Osteoblast (primary cell): ENCODE results near the gene POLL. TPM values are rescaled to one million over a fixed set of nuclear protein-coding genes. Genes with fewer than 3 reads are reported as not detected.
"Not testable (repeated sequence)": the region's sequence is repeated elsewhere in the genome, so short reads cannot be mapped to it uniquely, and the experiment has no call there.

ENCODE experiments used
- DNase-seq: peaks from one replicate; pipeline ENCODE4 v3.0.0; 2011; ENCODE audit warnings: low spot score, mixed read lengths; ENCODE audit not compliant: insufficient read length; ENCODE audit errors: missing footprints
- H2AFZ ChIP-seq: 2 replicates; pipeline ENCODE4 v1.6.0; 2011; ENCODE audit warnings: mild to moderate bottlenecking, low read length
- H3K27ac ChIP-seq: 2 replicates; pipeline ENCODE4 v1.5.1; 2011; ENCODE audit warnings: mild to moderate bottlenecking, low read depth, low read length, moderate library complexity
- H3K27me3 ChIP-seq: 2 replicates; pipeline ENCODE4 v1.6.0; 2012; ENCODE audit warnings: mild to moderate bottlenecking, control low read depth, inconsistent platforms, low read length, moderate library complexity; ENCODE audit not compliant: insufficient read depth
- H3K36me3 ChIP-seq: 2 replicates; pipeline ENCODE4 v1.5.1; 2011; ENCODE audit warnings: mild to moderate bottlenecking, low read length, control low read depth, moderate library complexity; ENCODE audit not compliant: insufficient read depth
- H3K4me1 ChIP-seq: 2 replicates; pipeline ENCODE4 v1.5.1; 2011; ENCODE audit warnings: mild to moderate bottlenecking, low read length, control low read depth, moderate library complexity; ENCODE audit not compliant: insufficient read depth
- H3K4me2 ChIP-seq: 2 replicates; pipeline ENCODE4 v1.6.0; 2011; ENCODE audit warnings: mild to moderate bottlenecking, low read length; ENCODE audit not compliant: insufficient read depth
- H3K4me3 ChIP-seq: fragments of 200-600 bp; sonication (generic); 3 replicates; pipeline ENCODE4 v1.5.1; 2012; ENCODE audit warnings: mild to moderate bottlenecking, low read length, inconsistent platforms; ENCODE audit not compliant: insufficient read depth
- H3K79me2 ChIP-seq: 2 replicates; pipeline ENCODE4 v1.6.0; 2012; ENCODE audit warnings: mild to moderate bottlenecking, low read length, control low read depth, inconsistent platforms; ENCODE audit not compliant: insufficient read depth
- H3K9me3 ChIP-seq: 2 replicates; pipeline ENCODE4 v1.5.1; 2011; ENCODE audit warnings: low read depth, low read length, control low read depth
- H4K20me1 ChIP-seq: 2 replicates; pipeline ENCODE4 v1.6.0; 2012; ENCODE audit warnings: mild to moderate bottlenecking, low read length, control low read depth; ENCODE audit not compliant: insufficient read depth
- total RNA-seq: library from RNA; depleted of rRNA; stranded (reverse); fragments of >200 nt; gene quantifications from 2 replicates; pipeline ENCODE4 v1.2.3, GENCODE V29; 2012
- TF ChIP-seq, protein P1 (sequence below): IDR thresholded peaks from 2 replicates; pipeline ENCODE4 v1.5.1; 2011; ENCODE audit warnings: mild to moderate bottlenecking, low read depth, low read length, moderate library complexity; ENCODE audit errors: extremely low read depth

POLL gene
- total RNA-seq, result 17.1 and 18.5 TPM in 2 replicates

DNA sequence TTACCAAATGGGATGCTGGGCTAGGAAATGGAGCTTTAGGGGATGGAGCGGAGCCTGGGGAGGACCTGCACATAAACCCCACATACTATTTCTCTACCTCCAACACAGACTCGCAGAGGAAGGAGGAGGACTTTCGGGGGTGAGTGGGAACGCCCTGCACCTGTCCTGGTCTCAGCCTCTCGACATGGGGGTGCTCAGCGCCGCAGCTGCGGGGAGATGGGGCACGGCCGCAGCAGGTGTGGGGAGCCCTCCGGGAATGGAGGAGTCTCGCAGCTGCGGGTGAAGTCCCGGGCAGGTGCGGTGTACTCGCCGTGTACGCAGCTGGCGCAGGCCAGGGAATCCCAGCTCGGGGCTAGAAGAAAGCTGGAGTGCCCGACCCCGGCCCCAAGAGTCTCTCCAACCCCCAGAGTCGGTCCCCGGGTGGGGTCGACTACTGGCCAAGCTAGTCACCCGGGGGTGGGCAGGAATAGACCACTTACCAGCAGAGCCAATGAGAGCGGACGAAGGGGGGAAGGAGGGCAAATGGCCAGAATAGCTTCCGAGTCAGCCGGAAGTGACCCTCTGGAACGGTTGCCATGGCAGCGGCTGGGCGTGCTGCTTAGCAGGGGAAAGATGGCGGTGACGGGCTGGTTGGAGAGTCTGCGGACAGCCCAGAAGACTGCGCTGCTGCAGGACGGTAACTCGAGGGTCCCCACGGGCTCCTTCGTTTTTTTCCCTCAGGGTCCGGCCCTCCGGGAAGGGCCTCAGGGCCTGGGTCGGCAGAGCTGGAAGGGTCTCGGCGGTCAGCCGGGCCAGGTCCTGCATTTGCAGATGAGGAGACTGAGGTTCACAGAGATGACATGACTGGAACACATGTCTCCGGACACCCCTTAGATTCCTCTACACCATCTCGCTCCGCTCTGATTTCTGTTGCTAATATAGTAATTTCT lies at the start of gene POLL, which contains the start of gene DPCD:
TSS of gene POLL (minus strand) at position 533 of the 929 bp plus-strand sequence. CDS start 897 bp downstream, outside the sequence.
TSS of gene DPCD (plus strand) at position 597 of the 929 bp plus-strand sequence. CDS start at position 613, 16 bp downstream.
- H3K4me3 ChIP-seq, result peak within 1 kb of the TSS; percentile 95
- TF ChIP-seq, protein P1, sequence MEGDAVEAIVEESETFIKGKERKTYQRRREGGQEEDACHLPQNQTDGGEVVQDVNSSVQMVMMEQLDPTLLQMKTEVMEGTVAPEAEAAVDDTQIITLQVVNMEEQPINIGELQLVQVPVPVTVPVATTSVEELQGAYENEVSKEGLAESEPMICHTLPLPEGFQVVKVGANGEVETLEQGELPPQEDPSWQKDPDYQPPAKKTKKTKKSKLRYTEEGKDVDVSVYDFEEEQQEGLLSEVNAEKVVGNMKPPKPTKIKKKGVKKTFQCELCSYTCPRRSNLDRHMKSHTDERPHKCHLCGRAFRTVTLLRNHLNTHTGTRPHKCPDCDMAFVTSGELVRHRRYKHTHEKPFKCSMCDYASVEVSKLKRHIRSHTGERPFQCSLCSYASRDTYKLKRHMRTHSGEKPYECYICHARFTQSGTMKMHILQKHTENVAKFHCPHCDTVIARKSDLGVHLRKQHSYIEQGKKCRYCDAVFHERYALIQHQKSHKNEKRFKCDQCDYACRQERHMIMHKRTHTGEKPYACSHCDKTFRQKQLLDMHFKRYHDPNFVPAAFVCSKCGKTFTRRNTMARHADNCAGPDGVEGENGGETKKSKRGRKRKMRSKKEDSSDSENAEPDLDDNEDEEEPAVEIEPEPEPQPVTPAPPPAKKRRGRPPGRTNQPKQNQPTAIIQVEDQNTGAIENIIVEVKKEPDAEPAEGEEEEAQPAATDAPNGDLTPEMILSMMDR, result no peak
- peak within 1 kb of the TSS; percentile 85 for H2AFZ ChIP-seq
- H3K79me2 ChIP-seq, result peaks cover 26% of the 10 kb centered on the region
- peaks cover 19% of the 10 kb centered on the region for H3K4me1 ChIP-seq
- peak within 1 kb of the TSS; percentile 66 for H3K27ac ChIP-seq
- peaks cover 1% of the 10 kb centered on the region for H4K20me1 ChIP-seq
- DNase-seq, result peak; percentile 99
- H3K9me3 ChIP-seq, result no peaks in the 10 kb centered on the region
- H3K36me3 ChIP-seq, result peaks cover 14% of the 10 kb centered on the region
- peak within 1 kb of the TSS; percentile 99 for H3K4me2 ChIP-seq
- H3K27me3 ChIP-seq, result no peaks in the 10 kb centered on the region

DNA sequence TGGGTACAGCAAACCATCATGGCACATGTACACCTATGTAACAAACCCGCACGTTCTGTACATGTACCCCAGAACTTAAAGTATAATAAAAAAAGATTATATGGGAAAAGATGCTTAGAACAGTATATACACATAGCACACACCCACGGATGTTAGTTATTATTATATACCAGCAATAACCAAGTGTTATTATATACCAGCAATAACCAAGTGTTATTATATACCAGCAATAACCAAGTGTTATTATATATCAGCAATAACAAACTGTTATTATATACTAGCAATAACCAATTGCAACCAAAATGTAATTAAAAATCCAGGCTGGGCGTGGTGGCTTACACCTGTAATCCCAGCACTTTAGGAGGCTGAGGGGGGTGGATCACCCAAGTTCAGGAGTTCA lies 45.5 kb upstream of the POLL start:
- H3K4me1 ChIP-seq, H2AFZ ChIP-seq, H3K27me3 ChIP-seq, H3K27ac ChIP-seq, DNase-seq, H3K79me2 ChIP-seq, H3K4me3 ChIP-seq, H3K9me3 ChIP-seq, H3K36me3 ChIP-seq, H3K4me2 ChIP-seq: not testable (repeated sequence)
- peaks cover 23% of the 10 kb centered on the region for H4K20me1 ChIP-seq

DNA sequence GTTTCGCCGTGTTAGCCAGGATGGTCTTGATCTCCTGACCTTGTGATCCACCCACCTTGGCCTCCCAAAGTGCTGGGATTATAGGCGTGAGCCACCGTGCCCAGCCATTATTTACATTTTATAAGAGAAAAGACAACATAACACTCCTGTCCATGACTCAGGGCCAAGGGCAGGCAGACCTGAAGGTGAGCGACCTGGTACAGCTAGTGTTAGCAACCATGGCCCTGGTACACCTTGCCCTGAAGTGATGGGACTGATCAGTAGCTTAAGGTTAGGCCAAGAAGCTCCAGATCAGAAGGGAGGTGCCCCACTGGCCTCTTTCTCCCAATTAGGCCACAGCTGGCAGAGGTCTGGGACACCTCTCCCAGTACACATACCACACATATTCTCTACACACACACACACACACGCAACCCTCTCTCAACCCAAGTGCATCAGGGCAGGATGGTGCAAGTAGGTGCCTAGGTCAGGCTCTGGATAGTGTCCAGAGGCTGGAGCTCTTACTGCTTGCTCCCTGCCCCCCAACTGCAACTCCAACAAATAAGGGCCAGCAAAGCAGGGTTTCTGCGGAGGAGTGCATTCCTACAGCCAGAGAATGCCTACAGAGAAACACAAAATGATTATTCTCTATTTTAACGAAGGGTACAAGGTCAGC lies 43.9 kb upstream of the POLL start:
- TF ChIP-seq, protein P1, result no peak
- no peaks in the 10 kb centered on the region for H3K9me3 ChIP-seq
- H3K27me3 ChIP-seq, result no peaks in the 10 kb centered on the region
- H3K27ac ChIP-seq, result no peak overlapping the region
- peaks cover 5% of the 10 kb centered on the region for H3K36me3 ChIP-seq
- DNase-seq, result no peak
- H3K79me2 ChIP-seq, result no peaks in the 10 kb centered on the region
- H2AFZ ChIP-seq, result no peak overlapping the region
- peaks cover 34% of the 10 kb centered on the region for H4K20me1 ChIP-seq
- H3K4me3 ChIP-seq, result no peak overlapping the region
- H3K4me1 ChIP-seq, result no peaks in the 10 kb centered on the region
- no peak overlapping the region for H3K4me2 ChIP-seq

DNA sequence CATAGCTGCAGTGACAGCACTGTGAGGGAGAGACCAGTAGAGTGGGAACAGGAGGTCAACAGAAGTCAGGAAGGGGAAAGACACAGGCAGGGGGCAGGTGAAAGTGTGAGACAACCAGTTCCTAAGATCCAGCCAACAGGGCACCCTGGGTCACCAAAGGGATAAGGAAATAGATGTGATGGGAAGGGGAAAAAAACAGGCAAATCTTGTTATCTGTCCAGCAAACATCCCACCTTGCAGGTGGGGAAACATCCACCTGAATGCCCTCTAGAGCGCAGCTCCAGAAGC lies 42.5 kb upstream of the POLL start:
- peaks cover 38% of the 10 kb centered on the region for H4K20me1 ChIP-seq
- no peak for DNase-seq
- peaks cover 5% of the 10 kb centered on the region for H3K36me3 ChIP-seq
- H3K27ac ChIP-seq, result no peak overlapping the region
- H3K9me3 ChIP-seq, result no peaks in the 10 kb centered on the region
- H3K4me3 ChIP-seq, result no peak overlapping the region
- TF ChIP-seq, protein P1, result no peak
- H3K79me2 ChIP-seq, result no peaks in the 10 kb centered on the region
- H3K27me3 ChIP-seq, result no peaks in the 10 kb centered on the region
- H2AFZ ChIP-seq, result no peak overlapping the region
- no peak overlapping the region for H3K4me2 ChIP-seq
- H3K4me1 ChIP-seq, result peaks cover 3% of the 10 kb centered on the region
